ENCODE measurements around the gene CLTA. TPM values are rescaled to one million over a fixed set of nuclear protein-coding genes. Genes with fewer than 3 reads are reported as not detected.
"Not testable (repeated sequence)": the region's sequence is repeated elsewhere in the genome, so short reads cannot be mapped to it uniquely, and the experiment has no call there.

CLTA gene
- total RNA-seq, 1 donor from 2014 or later, result 190 TPM

- no peak for DNase-seq (ENCODE audit: low spot score)
Measured at GRCh38 chr9:36156116-36156515, 34.6 kb upstream of the CLTA start.

DNA sequence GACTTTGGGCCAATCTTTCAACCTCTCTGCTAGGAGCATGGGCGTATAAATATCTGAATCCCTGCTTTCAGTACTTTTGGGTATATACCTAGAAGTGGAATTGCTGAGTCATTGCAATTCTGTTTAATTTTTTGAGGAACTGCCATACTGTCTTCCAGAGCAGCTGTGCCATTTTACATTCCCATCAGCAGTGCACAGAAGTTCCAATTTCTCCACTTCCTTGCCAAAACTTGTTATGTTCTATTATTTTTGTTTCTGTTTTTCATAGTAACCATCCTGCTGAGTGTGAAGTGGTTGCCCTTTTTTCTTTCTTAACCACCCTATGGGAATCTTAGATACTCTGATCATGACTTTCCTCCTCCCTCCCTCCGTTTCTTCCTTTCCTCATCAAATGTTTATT is 32.6 kb upstream of the CLTA start:
- no peak for DNase-seq (ENCODE audit: low spot score)

GRCh38 chr9:36158917-36159316 is 31.8 kb upstream of the CLTA start:
- no peak for DNase-seq (ENCODE audit: low spot score)

- DNase-seq (ENCODE audit: low spot score), result not testable (repeated sequence)
Measured at GRCh38 chr9:36159509-36159908, 31.2 kb upstream of the CLTA start.

GRCh38 chr9:36160126-36160525 is 30.6 kb upstream of the CLTA start:
- not testable (repeated sequence) for DNase-seq (ENCODE audit: low spot score)

GRCh38 chr9:36161187-36161586 is 29.5 kb upstream of the CLTA start:
- DNase-seq (ENCODE audit: low spot score), result no peak

DNA sequence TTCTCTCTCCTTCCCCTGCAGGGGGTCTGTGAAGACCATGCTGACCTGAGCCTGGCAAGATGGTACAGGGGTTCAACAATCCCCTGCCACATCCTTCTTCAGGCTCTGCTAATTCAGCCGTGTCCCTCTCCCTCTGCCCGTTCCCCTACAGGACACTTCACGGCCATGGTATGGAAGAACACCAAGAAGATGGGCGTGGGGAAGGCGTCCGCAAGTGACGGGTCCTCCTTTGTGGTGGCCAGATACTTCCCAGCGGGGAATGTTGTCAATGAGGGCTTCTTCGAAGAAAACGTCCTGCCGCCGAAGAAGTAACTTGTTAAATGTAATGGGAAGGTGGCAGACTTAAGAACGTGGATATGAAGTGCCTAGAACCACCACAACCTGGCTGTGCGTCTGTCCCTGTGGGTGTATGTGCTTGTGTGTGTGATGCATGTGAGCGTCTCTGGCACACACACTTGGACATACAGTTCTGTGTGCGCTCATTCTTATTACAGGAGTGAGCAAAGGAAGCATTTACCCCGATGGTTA is 28.4 kb upstream of the CLTA start:
- DNase-seq (ENCODE audit: low spot score), result no peak

DNA sequence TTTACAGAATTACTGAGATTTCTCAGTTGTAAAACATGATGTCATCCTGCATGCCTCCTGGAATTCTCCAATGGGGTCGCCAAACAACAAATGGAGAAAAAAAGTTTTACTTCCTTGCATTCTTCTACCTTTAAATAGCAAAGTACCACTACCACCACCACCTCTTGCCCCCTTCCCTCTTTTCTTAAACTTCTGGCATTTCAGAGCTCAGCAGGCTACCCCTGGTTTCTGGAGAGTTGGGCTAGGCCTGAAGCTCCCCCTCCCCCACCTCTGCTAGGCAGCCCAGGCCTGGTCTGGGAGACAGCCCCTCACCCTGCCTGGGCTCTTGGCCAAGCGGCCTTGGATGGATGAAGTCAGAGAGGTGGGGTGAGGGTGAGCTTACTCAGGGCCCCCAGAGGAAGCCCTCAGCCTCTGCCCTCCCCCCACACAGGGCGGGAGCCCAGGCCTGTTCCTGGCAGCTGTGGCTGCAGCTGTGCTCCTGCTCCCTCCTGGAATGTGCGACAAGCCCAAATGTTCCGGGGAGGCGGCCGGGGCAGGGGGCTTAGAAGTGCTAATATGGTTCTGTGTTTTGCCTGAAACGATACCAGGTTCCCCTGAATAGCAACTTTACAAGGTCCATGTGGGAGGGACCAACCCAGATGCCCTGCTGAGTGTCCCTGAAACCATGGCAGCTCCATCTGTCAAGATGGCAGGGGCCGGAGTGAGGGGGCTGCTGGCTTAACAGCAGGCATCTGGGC is 27.5 kb upstream of the CLTA start:
- no peak for DNase-seq (ENCODE audit: low spot score)

DNA sequence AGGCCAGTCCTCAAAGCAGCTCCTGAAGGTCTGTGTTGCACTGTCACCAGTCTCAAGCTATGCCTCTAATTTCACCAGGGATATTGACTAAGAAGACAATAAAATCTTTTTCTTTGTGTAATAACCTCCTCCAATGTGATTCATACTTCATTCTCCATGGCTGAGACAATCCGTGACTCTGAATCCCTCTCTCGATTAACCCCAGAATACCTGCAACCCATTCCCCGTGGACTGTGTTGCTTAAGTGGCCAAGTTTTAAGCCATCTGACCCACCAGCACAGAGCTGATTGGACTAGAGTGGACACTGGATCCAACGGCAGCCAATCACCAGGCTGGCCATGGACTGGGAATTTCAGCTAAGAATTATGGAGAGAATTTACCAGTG is 26.9 kb upstream of the CLTA start:
- no peak for DNase-seq (ENCODE audit: low spot score)

DNA sequence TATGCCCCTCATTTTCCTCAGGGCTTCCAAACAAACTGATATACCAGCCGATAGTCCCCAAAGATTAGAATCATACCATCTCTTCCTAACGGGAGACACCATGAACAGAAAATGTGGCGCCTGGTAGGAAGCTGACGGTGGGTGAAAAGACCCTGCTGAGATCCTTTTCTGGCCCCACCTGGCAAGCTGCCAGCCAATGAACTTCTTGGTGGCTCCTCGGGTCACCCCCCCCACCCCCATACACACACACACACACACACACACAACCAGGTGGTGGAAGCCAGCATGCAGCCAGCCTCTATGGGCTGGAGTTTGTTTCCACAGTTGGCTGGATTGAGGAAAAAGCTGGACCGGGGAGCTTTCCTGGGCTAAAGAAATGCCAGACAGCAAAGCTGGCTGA is 26.3 kb upstream of the CLTA start:
- DNase-seq (ENCODE audit: low spot score), result no peak

- no peak for DNase-seq (ENCODE audit: low spot score)
Measured at GRCh38 chr9:36164989-36165388, 25.7 kb upstream of the CLTA start.

DNA sequence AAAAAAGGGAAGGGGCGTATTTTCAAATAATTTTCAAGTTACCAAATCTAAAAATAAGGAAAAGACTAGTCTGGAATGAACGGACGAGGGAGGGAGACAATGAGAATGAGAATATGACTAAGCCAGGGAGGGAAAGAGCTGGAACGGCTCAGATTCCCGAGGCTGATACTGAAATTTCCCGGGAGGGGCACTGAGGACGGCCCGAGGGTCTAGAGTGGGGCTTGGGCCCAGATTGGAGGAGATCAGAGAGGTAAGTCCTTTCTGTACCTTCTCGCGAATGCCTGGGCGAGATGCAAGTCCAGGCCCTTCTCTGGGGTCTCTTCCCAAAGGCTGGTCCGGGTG is 24.9 kb upstream of the CLTA start:
- DNase-seq (ENCODE audit: low spot score), result no peak

DNA sequence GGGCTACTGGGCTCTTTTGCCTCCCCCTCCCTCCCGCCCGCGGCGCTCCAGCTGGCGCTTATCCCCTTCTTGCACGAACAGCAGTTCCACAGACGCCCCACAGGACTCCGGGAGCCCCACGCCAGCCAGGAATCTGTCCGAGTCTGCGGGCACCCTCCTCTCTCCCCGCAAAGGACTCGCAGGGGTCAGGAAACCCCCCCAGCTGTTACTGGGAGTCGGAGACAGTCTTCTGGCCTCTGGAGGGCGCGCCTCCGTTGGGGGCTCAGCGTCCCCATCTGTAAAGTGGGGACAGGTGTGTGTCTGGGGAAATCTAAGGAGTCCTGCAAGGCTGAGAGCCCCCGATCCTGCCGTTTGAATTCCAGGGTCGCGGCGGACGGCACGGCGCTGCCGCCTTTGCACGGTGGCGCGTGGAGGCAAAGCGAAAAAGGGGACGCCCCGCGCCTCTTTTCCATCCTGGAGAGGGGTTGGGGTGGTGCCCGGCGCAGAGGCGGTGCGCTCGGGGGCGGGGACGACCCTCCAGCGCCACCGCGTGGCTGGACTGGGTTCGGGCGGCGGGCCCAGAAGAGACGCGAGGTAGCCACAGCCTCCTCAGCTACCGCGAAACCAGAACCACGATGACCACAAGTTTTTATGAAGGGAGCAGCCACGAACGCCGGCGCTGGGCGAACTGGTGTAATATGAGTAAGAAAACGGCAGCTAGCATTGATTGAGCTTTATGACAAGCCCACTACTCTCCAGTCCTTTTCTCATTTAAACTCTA is 24.4 kb upstream of the CLTA start:
- DNase-seq (ENCODE audit: low spot score), result peak; percentile 96

GRCh38 chr9:36169166-36169565 is 21.6 kb upstream of the CLTA start, which contains the start of gene CCIN:
CCIN (plus strand) TSS chr9:36169388; CDS start chr9:36169503, 115 bp downstream.
- DNase-seq (ENCODE audit: low spot score), result peak; percentile 16

- DNase-seq (ENCODE audit: low spot score), result no peak
Measured at GRCh38 chr9:36169708-36170107, 21.0 kb upstream of the CLTA start.

- peak; percentile 81 for DNase-seq (ENCODE audit: low spot score)
Measured at GRCh38 chr9:36170531-36170930, 20.2 kb upstream of the CLTA start.

GRCh38 chr9:36173861-36174260 is 16.9 kb upstream of the CLTA start:
- DNase-seq (ENCODE audit: low spot score), result peak; percentile 18

DNA sequence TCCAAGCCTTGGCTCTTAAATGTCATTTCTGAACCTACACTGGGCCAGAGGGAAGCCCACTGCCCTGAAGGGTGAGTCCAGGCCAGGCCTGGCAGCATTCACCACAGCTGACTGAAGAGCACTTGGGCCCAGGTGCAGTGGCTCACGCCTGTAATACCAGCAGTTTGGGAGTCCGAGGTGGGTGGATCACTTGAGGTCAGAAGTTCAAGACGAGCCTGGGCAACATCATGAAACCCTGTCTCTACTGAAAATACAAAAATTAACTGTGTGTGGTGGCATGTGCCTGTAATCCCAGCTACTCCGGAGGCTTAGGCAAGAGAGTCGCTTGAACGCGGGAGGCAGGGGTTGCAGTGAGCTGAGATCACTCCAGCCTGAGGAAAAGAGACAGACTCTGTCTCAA is 16.4 kb upstream of the CLTA start:
- peak; percentile 69 for DNase-seq (ENCODE audit: low spot score)

DNA sequence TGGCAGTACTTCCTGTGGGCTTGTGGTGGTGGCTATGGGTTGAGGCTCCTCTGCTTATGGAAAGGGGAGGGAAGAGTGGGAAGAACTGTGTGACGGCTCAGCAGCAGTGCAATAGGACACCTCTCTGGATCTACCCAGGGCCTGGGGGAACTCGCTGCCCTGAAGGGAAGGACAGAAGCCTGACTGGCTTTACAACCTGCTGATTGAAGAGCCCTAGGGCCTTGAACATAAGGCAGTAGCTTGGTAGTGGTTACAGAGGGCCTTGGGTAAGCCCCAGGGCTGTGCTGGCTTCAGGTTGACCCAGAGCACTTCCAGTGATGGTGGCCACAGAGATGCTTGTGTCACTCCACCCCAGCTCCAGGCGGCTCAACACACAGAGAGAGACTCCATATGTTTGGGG is 16.0 kb upstream of the CLTA start:
- DNase-seq (ENCODE audit: low spot score), result peak; percentile 33

GRCh38 chr9:36175209-36175608 is 15.5 kb upstream of the CLTA start:
- not testable (repeated sequence) for DNase-seq (ENCODE audit: low spot score)

DNA sequence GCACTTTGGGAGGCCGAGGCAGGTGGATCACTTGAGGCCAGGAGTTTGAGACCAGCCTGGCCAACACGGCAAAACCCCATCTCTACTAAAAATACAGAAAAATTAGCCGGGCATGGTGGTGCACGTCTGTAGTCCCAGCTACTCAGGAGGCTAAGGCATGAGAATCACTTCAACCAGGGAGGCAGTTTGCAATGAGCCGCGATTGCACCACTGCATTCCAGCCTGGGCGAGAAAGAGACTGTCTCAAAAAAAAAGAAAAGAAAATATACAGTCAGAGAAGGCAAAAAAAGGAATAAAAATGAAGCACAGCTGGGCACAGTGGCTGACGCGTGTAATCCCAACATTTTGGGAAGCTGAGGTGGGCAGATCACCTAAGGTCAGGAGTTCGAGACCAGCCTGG is 14.2 kb upstream of the CLTA start:
- peak; percentile 60 for DNase-seq (ENCODE audit: low spot score)

DNA sequence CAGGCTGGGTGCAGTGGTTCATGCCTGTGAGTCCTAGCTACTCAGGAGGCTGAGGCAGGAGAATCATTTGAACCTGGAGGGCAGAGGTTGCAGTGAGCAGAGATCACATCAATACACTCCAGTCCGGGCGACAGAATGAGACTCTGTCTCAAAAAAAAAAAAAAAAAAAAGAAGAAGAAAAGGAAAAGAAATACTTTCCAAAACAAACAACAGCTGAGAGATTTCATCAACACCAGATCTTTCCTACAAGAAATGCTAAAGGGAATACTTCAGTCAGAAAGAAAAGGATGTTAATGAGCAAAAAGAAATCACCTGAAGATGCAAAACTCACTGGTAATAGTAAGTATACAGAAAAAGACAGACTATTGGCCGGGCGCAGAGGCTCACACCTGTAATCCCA is 13.2 kb upstream of the CLTA start:
- no peak for DNase-seq (ENCODE audit: low spot score)

DNA sequence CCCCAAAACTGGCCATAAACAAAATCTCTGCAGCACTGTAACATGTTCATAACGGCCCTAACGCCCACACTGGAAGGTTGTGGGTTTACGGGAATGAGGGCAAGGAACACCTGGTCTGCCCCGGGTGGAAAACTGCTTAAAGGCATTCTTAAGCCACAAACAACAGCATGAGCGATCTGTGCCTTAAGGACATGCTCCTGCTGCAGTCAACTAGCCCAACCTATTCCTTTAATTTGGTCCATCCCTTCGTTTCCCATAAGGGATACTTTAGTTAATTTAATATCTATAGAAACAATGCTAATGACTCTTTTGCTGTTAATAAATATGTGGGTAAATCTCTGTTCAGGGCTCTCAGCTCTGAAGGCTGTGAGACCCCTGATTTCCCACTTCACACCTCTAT is 10.5 kb upstream of the CLTA start:
- DNase-seq (ENCODE audit: low spot score), result not testable (repeated sequence)

Measured in mesenteric fat pad (tissue), 1 donor.